Measurements from ENCODE around the gene IL13RA1. TPM values are rescaled to one million over a fixed set of nuclear protein-coding genes. Genes with fewer than 3 reads are reported as not detected.

Gene IL13RA1
- total and polyA plus RNA-seq, 2 of the 13 experiments (the other 11 are each of a cell fraction or from before 2014, with no cell fraction given), result 56.6 to 73.5 TPM

DNA sequence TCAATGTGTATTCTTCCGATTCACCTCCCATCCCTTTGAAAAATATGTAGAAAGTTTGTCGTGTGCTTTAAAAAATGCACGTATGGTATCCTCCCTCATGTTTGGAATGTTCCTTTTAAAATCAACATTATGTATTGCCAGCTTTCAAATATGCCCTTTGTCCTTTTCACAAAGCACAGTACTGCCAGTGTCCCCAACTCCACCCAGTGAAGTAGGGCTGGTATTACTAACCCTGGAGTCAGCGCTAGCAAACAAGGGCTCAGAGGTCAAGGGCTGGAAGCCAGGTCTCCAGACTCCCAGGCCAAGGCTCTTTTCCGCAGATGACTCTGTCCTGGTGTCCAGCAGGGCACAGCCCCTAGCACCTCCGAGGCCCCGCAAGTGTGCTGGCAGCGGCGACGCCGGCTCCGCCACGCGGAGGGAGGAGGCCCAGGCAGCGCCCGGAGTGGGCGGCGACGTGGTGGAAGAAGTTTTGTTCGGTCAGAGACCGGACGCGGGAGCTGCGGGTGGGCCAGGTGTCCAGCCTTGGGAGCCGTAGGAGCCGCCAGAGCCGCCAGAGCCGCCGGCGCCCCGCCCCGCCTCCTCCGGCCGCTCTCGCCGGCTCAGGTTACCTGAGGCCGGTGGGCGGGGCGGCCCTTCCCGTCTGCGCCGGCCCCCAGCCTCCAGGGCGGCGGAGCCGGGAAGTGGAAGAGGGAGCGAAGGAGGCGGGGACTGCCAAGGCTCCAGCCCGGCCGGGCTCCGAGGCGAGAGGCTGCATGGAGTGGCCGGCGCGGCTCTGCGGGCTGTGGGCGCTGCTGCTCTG is at the start of gene IL13RA1 (continued):
- TF ChIP-seq, protein P1, sequence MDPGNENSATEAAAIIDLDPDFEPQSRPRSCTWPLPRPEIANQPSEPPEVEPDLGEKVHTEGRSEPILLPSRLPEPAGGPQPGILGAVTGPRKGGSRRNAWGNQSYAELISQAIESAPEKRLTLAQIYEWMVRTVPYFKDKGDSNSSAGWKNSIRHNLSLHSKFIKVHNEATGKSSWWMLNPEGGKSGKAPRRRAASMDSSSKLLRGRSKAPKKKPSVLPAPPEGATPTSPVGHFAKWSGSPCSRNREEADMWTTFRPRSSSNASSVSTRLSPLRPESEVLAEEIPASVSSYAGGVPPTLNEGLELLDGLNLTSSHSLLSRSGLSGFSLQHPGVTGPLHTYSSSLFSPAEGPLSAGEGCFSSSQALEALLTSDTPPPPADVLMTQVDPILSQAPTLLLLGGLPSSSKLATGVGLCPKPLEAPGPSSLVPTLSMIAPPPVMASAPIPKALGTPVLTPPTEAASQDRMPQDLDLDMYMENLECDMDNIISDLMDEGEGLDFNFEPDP (CRISPR knock-in tag; conservative IDR thresholded peaks at IDR 0.05), result no peak
- TF ChIP-seq ZNF558 (CRISPR knock-in tag; IDR thresholded peaks at IDR 0.05; ENCODE audit: borderline replicate concordance), result no peak
- peak; percentile 11; the same call in 1 of the 2 replicates for TF ChIP-seq YEATS4 (CRISPR knock-in tag; IDR thresholded peaks at IDR 0.05; ENCODE audit: borderline replicate concordance)
- TF ChIP-seq, protein P2, sequence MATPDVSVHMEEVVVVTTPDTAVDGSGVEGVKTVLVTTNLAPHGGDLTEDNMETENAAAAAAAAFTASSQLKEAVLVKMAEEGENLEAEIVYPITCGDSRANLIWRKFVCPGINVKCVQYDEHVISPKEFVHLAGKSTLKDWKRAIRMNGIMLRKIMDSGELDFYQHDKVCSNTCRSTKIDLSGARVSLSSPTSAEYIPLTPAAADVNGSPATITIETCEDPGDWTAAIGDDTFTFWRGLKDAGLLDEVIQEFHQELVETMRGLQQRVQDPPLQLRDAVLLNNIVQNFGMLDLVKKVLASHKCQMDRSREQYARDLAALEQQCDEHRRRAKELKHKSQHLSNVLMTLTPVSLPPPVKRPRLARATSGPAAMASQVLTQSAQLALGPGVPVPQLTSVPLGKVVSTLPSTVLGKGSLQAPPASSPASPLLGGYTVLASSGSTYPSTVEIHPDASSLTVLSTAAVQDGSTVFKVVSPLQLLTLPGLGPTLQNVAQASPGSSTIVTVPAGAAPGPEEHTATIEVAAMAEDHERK (CRISPR knock-in tag; IDR thresholded peaks at IDR 0.05; ENCODE audit: low read depth), result no peak
- TF ChIP-seq SP5 (CRISPR knock-in tag; IDR thresholded peaks at IDR 0.05; ENCODE audit: borderline replicate concordance, low read depth), result peak; percentile 80
- TF ChIP-seq TEAD2 (CRISPR knock-in tag; IDR thresholded peaks at IDR 0.05), result no peak
- TF ChIP-seq, protein P3, sequence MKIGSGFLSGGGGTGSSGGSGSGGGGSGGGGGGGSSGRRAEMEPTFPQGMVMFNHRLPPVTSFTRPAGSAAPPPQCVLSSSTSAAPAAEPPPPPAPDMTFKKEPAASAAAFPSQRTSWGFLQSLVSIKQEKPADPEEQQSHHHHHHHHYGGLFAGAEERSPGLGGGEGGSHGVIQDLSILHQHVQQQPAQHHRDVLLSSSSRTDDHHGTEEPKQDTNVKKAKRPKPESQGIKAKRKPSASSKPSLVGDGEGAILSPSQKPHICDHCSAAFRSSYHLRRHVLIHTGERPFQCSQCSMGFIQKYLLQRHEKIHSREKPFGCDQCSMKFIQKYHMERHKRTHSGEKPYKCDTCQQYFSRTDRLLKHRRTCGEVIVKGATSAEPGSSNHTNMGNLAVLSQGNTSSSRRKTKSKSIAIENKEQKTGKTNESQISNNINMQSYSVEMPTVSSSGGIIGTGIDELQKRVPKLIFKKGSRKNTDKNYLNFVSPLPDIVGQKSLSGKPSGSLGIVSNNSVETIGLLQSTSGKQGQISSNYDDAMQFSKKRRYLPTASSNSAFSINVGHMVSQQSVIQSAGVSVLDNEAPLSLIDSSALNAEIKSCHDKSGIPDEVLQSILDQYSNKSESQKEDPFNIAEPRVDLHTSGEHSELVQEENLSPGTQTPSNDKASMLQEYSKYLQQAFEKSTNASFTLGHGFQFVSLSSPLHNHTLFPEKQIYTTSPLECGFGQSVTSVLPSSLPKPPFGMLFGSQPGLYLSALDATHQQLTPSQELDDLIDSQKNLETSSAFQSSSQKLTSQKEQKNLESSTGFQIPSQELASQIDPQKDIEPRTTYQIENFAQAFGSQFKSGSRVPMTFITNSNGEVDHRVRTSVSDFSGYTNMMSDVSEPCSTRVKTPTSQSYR (CRISPR knock-in tag; IDR thresholded peaks at IDR 0.05; ENCODE audit: borderline replicate concordance), result 0 out of 2 replicates have a peak, but pooled peaks have one; percentile 8
- no peak for TF ChIP-seq MXD4 (CRISPR knock-in tag; IDR thresholded peaks at IDR 0.05)
- TF ChIP-seq RARG (CRISPR knock-in tag; IDR thresholded peaks at IDR 0.05; ENCODE audit: low read depth), result no peak
- no peak for TF ChIP-seq ZNF468 (CRISPR knock-in tag; IDR thresholded peaks at IDR 0.05)
- TF ChIP-seq, protein P4, sequence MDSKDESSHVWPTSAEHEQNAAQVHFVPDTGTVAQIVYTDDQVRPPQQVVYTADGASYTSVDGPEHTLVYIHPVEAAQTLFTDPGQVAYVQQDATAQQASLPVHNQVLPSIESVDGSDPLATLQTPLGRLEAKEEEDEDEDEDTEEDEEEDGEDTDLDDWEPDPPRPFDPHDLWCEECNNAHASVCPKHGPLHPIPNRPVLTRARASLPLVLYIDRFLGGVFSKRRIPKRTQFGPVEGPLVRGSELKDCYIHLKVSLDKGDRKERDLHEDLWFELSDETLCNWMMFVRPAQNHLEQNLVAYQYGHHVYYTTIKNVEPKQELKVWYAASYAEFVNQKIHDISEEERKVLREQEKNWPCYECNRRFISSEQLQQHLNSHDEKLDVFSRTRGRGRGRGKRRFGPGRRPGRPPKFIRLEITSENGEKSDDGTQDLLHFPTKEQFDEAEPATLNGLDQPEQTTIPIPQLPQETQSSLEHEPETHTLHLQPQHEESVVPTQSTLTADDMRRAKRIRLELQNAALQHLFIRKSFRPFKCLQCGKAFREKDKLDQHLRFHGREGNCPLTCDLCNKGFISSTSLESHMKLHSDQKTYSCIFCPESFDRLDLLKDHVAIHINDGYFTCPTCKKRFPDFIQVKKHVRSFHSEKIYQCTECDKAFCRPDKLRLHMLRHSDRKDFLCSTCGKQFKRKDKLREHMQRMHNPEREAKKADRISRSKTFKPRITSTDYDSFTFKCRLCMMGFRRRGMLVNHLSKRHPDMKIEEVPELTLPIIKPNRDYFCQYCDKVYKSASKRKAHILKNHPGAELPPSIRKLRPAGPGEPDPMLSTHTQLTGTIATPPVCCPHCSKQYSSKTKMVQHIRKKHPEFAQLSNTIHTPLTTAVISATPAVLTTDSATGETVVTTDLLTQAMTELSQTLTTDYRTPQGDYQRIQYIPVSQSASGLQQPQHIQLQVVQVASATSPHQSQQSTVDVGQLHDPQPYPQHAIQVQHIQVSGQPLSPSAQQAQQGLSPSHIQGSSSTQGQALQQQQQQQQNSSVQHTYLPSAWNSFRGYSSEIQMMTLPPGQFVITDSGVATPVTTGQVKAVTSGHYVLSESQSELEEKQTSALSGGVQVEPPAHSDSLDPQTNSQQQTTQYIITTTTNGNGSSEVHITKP (CRISPR knock-in tag; IDR thresholded peaks at IDR 0.05; ENCODE audit: low read depth), result peak; percentile 73; the same call in 1 of the 2 replicates
- no peak for TF ChIP-seq NFKBIZ (CRISPR knock-in tag; IDR thresholded peaks at IDR 0.05)
- TF ChIP-seq, protein P5, sequence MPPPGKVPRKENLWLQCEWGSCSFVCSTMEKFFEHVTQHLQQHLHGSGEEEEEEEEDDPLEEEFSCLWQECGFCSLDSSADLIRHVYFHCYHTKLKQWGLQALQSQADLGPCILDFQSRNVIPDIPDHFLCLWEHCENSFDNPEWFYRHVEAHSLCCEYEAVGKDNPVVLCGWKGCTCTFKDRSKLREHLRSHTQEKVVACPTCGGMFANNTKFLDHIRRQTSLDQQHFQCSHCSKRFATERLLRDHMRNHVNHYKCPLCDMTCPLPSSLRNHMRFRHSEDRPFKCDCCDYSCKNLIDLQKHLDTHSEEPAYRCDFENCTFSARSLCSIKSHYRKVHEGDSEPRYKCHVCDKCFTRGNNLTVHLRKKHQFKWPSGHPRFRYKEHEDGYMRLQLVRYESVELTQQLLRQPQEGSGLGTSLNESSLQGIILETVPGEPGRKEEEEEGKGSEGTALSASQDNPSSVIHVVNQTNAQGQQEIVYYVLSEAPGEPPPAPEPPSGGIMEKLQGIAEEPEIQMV (CRISPR knock-in tag; IDR thresholded peaks at IDR 0.05; ENCODE audit: low read depth), result no peak
- TF ChIP-seq, protein P6, sequence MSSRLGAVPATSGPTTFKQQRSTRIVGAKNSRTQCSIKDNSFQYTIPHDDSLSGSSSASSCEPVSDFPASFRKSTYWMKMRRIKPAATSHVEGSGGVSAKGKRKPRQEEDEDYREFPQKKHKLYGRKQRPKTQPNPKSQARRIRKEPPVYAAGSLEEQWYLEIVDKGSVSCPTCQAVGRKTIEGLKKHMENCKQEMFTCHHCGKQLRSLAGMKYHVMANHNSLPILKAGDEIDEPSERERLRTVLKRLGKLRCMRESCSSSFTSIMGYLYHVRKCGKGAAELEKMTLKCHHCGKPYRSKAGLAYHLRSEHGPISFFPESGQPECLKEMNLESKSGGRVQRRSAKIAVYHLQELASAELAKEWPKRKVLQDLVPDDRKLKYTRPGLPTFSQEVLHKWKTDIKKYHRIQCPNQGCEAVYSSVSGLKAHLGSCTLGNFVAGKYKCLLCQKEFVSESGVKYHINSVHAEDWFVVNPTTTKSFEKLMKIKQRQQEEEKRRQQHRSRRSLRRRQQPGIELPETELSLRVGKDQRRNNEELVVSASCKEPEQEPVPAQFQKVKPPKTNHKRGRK (CRISPR knock-in tag; IDR thresholded peaks at IDR 0.05), result no peak
